GM21619 (cell line): ENCODE data around the gene DNER.

Experiments used
- ATAC-seq: cut with Tn5 transposase; IDR thresholded peaks from one replicate; pipeline ENCODE4 v1.9.1; 2021; ENCODE audit not compliant: unreplicated experiment

The DNER gene

GRCh38 chr2:229673676-229674075, 40.7 kb downstream of the DNER start:
- ATAC-seq: no peak

GRCh38 chr2:229672021-229672420, 42.3 kb downstream of the DNER start:
- ATAC-seq: no peak

GRCh38 chr2:229669841-229670240, 44.5 kb downstream of the DNER start:
- ATAC-seq: no peak

GRCh38 chr2:229666811-229667210, 47.5 kb downstream of the DNER start:
- ATAC-seq: no peak

GRCh38 chr2:229665158-229665557, 49.2 kb downstream of the DNER start:
- ATAC-seq: no peak

GRCh38 chr2:229661478-229661877, 52.9 kb downstream of the DNER start:
- no peak for ATAC-seq

GRCh38 chr2:229660951-229661350, 53.4 kb downstream of the DNER start:
- ATAC-seq: no peak

- no peak for ATAC-seq
Measured at GRCh38 chr2:229660391-229660790, 54.0 kb downstream of the DNER start.

GRCh38 chr2:229658004-229658403, 56.4 kb downstream of the DNER start:
- no peak for ATAC-seq

- no peak for ATAC-seq
Measured at GRCh38 chr2:229654437-229654836, 59.9 kb downstream of the DNER start.

GRCh38 chr2:229653531-229653930, 60.8 kb downstream of the DNER start:
- ATAC-seq: no peak

GRCh38 chr2:229652796-229653195, 61.6 kb downstream of the DNER start:
- ATAC-seq: no peak

GRCh38 chr2:229650901-229651300, 63.5 kb downstream of the DNER start:
- ATAC-seq: no peak

GRCh38 chr2:229650059-229650458, 64.3 kb downstream of the DNER start:
- ATAC-seq: no peak

- no peak for ATAC-seq
Measured at GRCh38 chr2:229646186-229646723, 68.1 kb downstream of the DNER start.

- no peak for ATAC-seq
Measured at GRCh38 chr2:229642371-229642770, 72.0 kb downstream of the DNER start.

- ATAC-seq: no peak
Measured at GRCh38 chr2:229641676-229642075, 72.7 kb downstream of the DNER start.

- ATAC-seq: no peak
Measured at GRCh38 chr2:229640636-229641035, 73.7 kb downstream of the DNER start.

- no peak for ATAC-seq
Measured at GRCh38 chr2:229636571-229636970, 77.8 kb downstream of the DNER start.

GRCh38 chr2:229635371-229635680, 79.0 kb downstream of the DNER start:
- ATAC-seq: no peak

GRCh38 chr2:229634601-229635370, 79.6 kb downstream of the DNER start:
- ATAC-seq: no peak

- no peak for ATAC-seq
Measured at GRCh38 chr2:229633556-229633955, 80.8 kb downstream of the DNER start.

- no peak for ATAC-seq
Measured at GRCh38 chr2:229629039-229629438, 85.3 kb downstream of the DNER start.
